ENCODE results near the gene SH2D3C.

The SH2D3C gene

DNA sequence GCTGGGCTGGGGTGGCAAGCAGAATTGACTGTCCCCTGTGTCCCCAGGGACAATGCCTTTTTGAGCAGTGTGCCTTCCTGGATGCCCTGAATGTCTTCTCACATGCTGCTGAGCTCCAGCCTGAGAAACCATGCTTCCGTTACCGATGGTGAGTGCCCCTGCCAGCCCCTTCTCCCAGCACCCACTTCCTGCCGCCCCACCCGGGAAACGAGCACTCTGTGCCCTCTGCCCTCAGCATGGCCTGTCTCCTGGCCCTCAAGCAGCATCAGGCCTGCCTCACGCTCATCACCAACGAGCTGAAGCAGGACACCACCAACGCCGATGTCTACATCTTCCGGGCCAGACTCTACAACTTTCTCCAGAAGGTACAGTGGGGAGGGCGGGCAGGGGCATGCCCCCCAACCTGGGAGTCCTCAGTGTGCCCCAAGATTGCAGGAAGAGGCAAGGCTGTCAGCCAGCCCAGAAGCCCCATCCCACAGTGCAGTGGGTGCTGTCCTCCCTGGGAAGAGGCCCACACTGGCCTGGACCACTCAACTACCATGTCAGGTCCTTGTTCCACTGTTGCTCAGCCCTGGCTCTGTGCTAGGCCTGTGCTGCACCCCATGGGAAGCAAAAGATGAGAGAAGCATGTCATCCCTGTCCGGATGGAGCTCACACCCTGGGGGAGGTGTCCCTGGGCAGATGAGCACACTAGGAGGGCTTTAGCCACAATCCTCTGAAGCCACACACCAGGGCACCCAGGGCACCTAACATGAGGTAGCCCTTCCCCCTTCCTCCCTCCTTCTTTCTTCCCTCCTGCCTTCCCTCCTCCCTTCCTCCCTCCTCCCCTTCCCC, 58.2 kb downstream of the SH2D3C start:
- TF ChIP-seq, protein P1, sequence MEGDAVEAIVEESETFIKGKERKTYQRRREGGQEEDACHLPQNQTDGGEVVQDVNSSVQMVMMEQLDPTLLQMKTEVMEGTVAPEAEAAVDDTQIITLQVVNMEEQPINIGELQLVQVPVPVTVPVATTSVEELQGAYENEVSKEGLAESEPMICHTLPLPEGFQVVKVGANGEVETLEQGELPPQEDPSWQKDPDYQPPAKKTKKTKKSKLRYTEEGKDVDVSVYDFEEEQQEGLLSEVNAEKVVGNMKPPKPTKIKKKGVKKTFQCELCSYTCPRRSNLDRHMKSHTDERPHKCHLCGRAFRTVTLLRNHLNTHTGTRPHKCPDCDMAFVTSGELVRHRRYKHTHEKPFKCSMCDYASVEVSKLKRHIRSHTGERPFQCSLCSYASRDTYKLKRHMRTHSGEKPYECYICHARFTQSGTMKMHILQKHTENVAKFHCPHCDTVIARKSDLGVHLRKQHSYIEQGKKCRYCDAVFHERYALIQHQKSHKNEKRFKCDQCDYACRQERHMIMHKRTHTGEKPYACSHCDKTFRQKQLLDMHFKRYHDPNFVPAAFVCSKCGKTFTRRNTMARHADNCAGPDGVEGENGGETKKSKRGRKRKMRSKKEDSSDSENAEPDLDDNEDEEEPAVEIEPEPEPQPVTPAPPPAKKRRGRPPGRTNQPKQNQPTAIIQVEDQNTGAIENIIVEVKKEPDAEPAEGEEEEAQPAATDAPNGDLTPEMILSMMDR (IDR thresholded peaks at IDR 0.05; ENCODE audit: extremely low read depth, missing control alignments), result no peak
- no peak for DNase-seq (ENCODE audit: low spot score)

DNA sequence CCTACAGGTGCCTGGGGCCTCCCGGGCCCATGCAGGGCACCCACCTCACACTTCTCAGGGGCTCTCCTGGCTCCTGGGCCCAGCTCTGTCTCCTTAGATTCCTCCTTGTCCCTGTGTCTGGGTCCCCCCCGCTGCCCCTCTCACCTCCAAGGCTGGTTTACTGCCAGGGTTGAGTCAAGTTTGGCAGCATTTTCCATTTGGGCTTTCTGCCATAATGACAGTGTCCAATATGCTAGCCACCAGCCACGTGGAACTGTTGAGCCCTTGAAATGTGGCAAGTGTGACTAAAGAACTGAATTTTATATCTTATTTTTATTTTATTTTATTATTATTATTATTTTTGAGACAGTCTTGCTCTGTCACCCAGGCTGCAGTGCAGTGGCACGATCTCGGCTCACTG, 60.7 kb downstream of the SH2D3C start:
- TF ChIP-seq, protein P1 (IDR thresholded peaks at IDR 0.05; ENCODE audit: extremely low read depth, missing control alignments), result no peak
- no peak for DNase-seq (ENCODE audit: low spot score)

DNA sequence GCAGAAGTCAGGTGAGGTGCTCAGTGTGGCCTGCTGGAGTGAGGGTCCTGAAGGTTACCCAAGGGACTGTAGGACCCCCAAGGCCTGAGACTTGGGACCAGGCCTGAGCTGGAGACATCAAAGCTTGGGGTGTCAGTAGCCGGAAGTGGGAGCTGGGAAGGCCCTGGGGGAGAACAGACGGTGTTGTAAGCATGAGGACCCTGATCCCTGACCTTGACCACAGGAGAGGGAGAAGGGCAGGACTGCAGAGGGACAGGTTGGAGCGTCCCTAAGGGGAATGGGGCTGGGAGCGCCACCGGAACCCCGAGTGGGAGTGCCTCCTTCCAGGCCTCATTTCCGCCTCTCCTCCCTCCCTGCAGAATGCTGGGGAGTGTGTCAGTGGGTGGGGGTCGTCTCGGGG, 62.1 kb downstream of the SH2D3C start:
- TF ChIP-seq, protein P1 (IDR thresholded peaks at IDR 0.05; ENCODE audit: extremely low read depth, missing control alignments), result no peak
- no peak for DNase-seq (ENCODE audit: low spot score)

DNA sequence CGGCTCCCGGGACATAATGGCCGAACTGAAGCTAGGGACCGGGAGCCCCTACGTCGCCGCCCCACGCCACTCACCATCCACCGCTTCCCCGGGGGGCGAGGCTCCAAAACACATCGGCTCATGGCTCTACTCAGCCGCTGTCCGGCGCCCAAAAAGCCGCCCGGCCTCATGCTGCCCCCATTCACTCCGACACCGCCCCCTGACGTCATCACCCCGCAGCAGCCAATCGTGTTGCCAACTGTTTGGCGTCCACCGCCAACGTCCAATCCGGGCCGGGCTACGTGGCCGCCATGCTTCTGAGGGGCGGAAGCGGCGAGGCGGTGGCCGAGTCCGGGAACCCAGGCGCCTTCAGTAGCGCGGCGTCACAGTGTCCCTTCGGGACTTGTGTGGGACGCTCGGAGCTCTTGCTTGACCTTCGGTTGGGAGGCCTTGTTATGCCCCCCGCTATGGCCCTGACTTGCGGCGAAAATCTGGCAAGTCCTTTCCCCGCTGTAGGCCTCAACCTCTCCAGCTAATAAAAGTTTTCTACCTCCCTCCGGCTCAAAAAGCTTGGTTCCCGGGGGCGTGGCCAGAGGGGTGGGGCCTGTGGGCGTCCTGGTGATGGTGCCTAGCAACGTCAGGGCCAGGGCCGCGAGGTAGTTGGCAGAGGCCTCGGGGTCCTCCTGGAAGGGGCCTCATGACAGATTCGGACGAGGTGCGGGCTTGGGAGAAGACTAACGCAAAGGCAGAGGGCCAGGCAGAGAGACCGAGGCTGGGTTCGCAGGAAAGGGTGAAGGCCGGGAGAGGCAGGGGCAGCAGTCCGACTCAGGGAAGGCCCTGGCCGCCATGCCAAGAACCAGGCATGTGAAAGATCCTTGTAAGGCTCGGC, 62.8 kb downstream of the SH2D3C start, which contains the start of the genes PTRH1 and TTC16:
Gene PTRH1 (minus strand): TSS at position 194 of the 868 bp plus-strand sequence. CDS start 24 bp downstream, at position 170.
Gene TTC16 (plus strand): TSS at position 610 of the 868 bp plus-strand sequence. CDS start 67 bp downstream, at position 677.
- peak; percentile 99 for DNase-seq (ENCODE audit: low spot score)
- TF ChIP-seq, protein P1 (IDR thresholded peaks at IDR 0.05; ENCODE audit: extremely low read depth, missing control alignments), result no peak

DNA sequence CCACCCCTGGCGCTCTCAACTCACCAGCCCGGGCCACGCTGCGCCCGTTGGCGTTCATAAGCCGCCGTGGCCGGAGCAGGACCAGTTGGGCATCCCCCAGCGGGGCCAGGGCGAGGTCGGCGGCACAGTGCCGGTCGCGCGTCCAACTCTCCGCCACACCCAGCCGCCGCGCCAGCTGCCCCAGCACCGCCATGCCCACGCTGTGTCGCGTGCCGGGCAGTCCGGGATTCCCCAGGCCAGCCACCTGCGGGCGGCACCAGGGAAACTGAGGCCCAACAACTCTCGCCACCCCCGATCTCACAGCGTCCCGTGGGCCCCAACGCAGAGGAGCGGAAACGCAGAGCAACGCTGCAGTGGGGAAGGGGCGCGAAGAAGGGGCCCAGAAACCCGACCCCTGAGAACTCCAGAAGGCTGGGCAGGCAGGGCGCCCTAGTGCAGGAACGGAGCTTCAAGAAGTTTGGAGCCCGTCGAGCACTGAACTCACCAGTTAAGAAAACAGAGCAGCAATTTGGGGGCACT, 63.5 kb downstream of the SH2D3C start:
- TF ChIP-seq, protein P1 (IDR thresholded peaks at IDR 0.05; ENCODE audit: extremely low read depth, missing control alignments), result no peak
- peak; percentile 58 for DNase-seq (ENCODE audit: low spot score)

DNA sequence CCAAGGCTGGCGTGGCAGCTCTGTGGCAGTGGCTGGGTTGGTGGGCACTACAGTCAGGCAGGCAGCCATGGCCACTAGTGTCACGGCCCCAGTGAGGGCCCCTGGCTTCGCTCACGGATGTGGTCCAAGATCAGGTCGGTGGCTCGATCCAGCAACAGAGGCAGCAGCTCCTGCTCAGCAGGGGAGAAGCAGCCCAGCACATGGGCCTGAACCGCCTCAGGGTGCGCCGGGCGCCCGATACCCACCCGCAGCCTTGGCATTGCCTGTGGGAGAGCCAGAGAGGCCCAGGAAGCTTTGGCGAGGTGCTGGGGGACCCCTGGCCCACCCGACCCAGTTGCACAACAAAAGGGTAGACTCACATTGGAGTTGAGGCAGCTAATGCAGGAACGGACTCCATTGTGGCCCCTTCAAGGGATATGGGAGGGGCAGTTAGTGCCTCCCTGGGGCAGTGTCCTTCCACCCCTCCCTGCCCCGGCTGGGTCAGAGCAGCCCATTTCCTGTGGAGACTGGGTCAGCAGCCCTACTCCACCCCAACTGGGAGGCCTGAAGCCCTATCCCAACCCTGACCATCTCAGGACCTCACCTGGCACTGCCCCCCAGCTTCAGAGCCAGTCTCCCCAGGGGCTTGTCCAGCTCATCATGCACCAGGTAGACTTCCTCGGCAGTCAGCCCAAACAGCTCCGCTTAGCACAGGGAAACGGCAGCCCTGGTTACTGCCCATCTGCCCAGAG, 64.3 kb downstream of the SH2D3C start:
- DNase-seq (ENCODE audit: low spot score), result no peak
- TF ChIP-seq, protein P1 (IDR thresholded peaks at IDR 0.05; ENCODE audit: extremely low read depth, missing control alignments), result no peak

Data from GM20000 (cell line).